ENCODE results near the gene ASTN2.

- no peak for TF ChIP-seq CTCF (IDR thresholded peaks at IDR 0.05; ENCODE audit: borderline replicate concordance, extremely low read depth, low read length, poor library complexity, severe bottlenecking)
- no peak for TF ChIP-seq EZH2 (IDR thresholded peaks at IDR 0.05; ENCODE audit: borderline replicate concordance, low read depth, low read length, severe bottlenecking)
These were observed 810.6 kb downstream of the ASTN2 start for GRCh38 chr9:116604251-116604650.

Data from DND-41 (cell line).